Psoas muscle (tissue), 8 donors: ENCODE measurements around the gene PGPEP1. TPM values are rescaled to one million over a fixed set of nuclear protein-coding genes. Genes with fewer than 3 reads are reported as not detected.
A peak's percentile ranks its signal among the peaks of the same experiment; 100 is the strongest.

ENCODE experiments used
- ATAC-seq, 4 donors: fragments of 200-7000 bp; cut with Tn5 transposase; one replicate each; pipeline ENCODE4 v1.9.1; 2020; ENCODE audit warnings: moderate library complexity in 3 of 4, mild to moderate bottlenecking in 2 of 4
- DNase-seq, 2 donors: peaks; one replicate each; pipeline ENCODE4 v3.0.0-alpha.2; 2020
- H3K27ac ChIP-seq: fragments of 200-600 bp; one replicate; pipeline ENCODE4 v1.8.0; 2022
- H3K27me3 ChIP-seq, 3 donors: fragments of 200-600 bp in 1 of 3; one replicate each; pipeline versions ENCODE4 v1.6.1 to v1.8.0; 2013 to 2022; ENCODE audit warnings: low read length in 2 of 3, mild to moderate bottlenecking in 2 of 3, moderate library complexity in 1 of 3; ENCODE audit not compliant: insufficient read depth in 3 of 3
- H3K36me3 ChIP-seq, 2 donors: fragments of 200-600 bp in 1 of 2; one replicate each; pipeline versions ENCODE4 v1.6.1 to v1.8.0; 2013 to 2022; ENCODE audit warnings: low read depth in 1 of 2, mild to moderate bottlenecking in 1 of 2, moderate library complexity in 1 of 2; ENCODE audit not compliant: insufficient read depth in 1 of 2
- H3K4me1 ChIP-seq: fragments of 200-600 bp; one replicate; pipeline ENCODE4 v1.8.0; 2022
- H3K4me3 ChIP-seq: fragments of 200-600 bp; one replicate; pipeline ENCODE4 v1.8.0; 2022; ENCODE audit warnings: mild to moderate bottlenecking
- H3K9me3 ChIP-seq: fragments of 200-600 bp; one replicate; pipeline ENCODE4 v1.8.0; 2022
- CTCF ChIP-seq: fragments of 200-600 bp; IDR thresholded peaks from one replicate; pipeline ENCODE4 v1.8.0; 2022; ENCODE audit warnings: antibody characterized with exemption
- WGBS, 3 donors: extraction: QIAGEN DNeasy Blood & Tissue Kit; methylation state at CpG; one replicate each; pipeline versions ENCODE4 v1.1.6 to v1.1.7; 2013; 5-methylcytosine and 5-hydroxymethylcytosine counted together
- intact Hi-C, 2 donors: fragments of 100-400 bp; cut with DNase I; formaldehyde crosslinking; loops; one replicate each; pipeline versions ENCODE4 v1.11.0 to v1.14.2; 2022
- polyA plus RNA-seq, 3 donors: library from polyadenylated mRNA; stranded (reverse); fragments of 200-250 nt; gene quantifications; one replicate each; pipeline ENCODE4 v1.2.3, GENCODE V29; 2013
- total RNA-seq, 4 donors: library from RNA; stranded (reverse); fragmentation: NEBNext Ultra II Directional in 2 of 4; extraction: Animal tissue kit (Norgen Biotek cat#: 25700) in 2 of 4; gene quantifications; one replicate each; pipeline versions ENCODE4 v1.2.1 to v1.2.4, GENCODE V29; 2021 to 2023
- donor health status: healthy with polysubstance abuse.
- donor health status: DM: no; HTN: no; CAD: no; lungs with moderate emphysema.
- donor health status: Bipolar disorder and iron deficiency.
- donor health status: healthy.
- donor health status: DM: yes; HTN: yes; CAD: no.
- donor health status: DM: no; HTN: no; CAD: no.
- donor health status: DM: no; HTN: no; CAD: no.
- donor health status: DM: yes; HTN: yes; CAD: no.

The PGPEP1 gene
- total and polyA plus RNA-seq, 7 donors, result 8.0 to 47.8 (median 18.3) TPM

GRCh38 chr19:18418483-18419194, 78.2 kb downstream of the PGPEP1 start:
- ATAC-seq (peak; percentile 3 to 21 (median 6)), DNase-seq (peak; percentile 56 to 75)
- Histone ChIP-seq H3K27ac (peak overlapping the region; percentile 86), H3K36me3 (no peaks in the 10 kb centered on the region), H3K9me3 (no peaks in the 10 kb centered on the region), H3K4me1 (peaks cover 37% of the 10 kb centered on the region), H3K4me3 (peak overlapping the region; percentile 84), H3K27me3 (peaks cover 0 to 5% (median 0%) of the 10 kb centered on the region in 3 donors)
- intact Hi-C loops, result loop anchor here in 1 of 2 donors (10.0 kb wide), 2 partner anchors 164 to 194 kb away; partner anchors contain the start of gene PDE4C
- no peak for TF ChIP-seq CTCF
- WGBS, 3 donors, result 14 to 21% (median 17%) methylated on average over 39 of the region's 39 CpGs

DNA sequence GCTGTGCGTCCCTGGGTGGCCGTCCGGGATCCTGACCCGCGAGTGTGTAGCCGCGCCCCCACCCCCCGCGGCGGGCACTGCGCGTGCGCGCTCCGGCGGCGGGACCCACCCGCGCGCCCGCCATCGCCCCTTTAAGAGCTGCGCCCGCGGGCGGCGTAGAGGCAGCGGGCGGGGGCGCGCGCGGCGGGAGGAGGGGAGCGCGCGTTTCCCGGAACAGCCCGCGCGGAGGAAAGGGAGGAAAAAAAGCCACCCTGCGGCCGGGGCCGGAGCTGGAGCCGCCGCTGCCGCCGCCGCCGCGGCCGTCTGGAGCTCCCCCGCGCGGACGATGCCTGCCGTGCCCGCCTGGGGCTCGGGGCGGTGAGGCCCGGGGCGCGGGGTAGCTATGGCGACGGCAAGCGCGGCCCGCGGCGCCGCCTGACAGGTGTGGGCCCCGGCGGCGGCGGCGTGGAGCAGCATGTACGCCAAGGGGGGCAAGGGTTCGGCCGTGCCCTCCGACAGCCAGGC, 78.8 kb downstream of the PGPEP1 start, which contains the start of gene SSBP4:
Gene SSBP4 (plus strand): TSS at position 204 of the 504 bp plus-strand sequence. CDS start 251 bp downstream, at position 455.
- DNase-seq, result peak; percentile 80 to 89
- intact Hi-C loops, result loop anchor here in 1 of 2 donors (10.0 kb wide), 2 partner anchors 164 to 194 kb away; partner anchors contain the start of gene PDE4C
- H3K4me1 ChIP-seq, result peaks cover 43% of the 10 kb centered on the region
- WGBS, 3 donors, result 0 to 1% (median 1%) methylated on average over 28 to 80 of the region's 80 CpGs
- TF ChIP-seq CTCF, result peak; percentile 47
- H3K4me3 ChIP-seq, result peak within 1 kb of the TSS; percentile 84
- no peaks in the 10 kb centered on the region for H3K36me3 ChIP-seq
- H3K9me3 ChIP-seq, result no peaks in the 10 kb centered on the region
- peak; percentile 43 to 69 (median 61) for ATAC-seq
- H3K27me3 ChIP-seq, result peaks cover 0 to 5% (median 0%) of the 10 kb centered on the region in 3 donors
- H3K27ac ChIP-seq, result peak within 1 kb of the TSS; percentile 86

Other genes with a start within 250 kb of the PGPEP1 start
- 1 to 10 TPM; 1.7 to 5.1 (median 3.2) TPM for gene MAST3, start 242.8 kb upstream of the PGPEP1 start, total RNA-seq
- 1 to 10 TPM in 1 of 3 donors, under 1 TPM in 2; 0.34 to 2.5 (median 0.96) TPM for gene MAST3, start 242.8 kb upstream of the PGPEP1 start, polyA plus RNA-seq
- gene PIK3R2, start 187.4 kb upstream of the PGPEP1 start, total RNA-seq, result 10 to 100 TPM in 3 of 4 donors, 1 to 10 TPM in 1; 8.6 to 20.8 (median 15.0) TPM
- gene PIK3R2, start 187.4 kb upstream of the PGPEP1 start, polyA plus RNA-seq, result 1 to 10 TPM; 4.6 to 6.0 (median 4.7) TPM
- 10 to 100 TPM in 3 of 4 donors, 1 to 10 TPM in 1; 4.3 to 21.5 (median 12.5) TPM for gene IFI30, start 166.8 kb upstream of the PGPEP1 start, total RNA-seq
- gene IFI30, start 166.8 kb upstream of the PGPEP1 start, polyA plus RNA-seq, result 10 to 100 TPM in 1 of 3 donors, 1 to 10 TPM in 2; 1.4 to 11.7 (median 4.7) TPM
- gene MPV17L2, start 147.4 kb upstream of the PGPEP1 start, total RNA-seq, result 10 to 100 TPM in 1 of 4 donors, 1 to 10 TPM in 3; 5.9 to 12.7 (median 8.4) TPM
- 10 to 100 TPM; 19.9 to 23.3 (median 20.7) TPM for gene MPV17L2, start 147.4 kb upstream of the PGPEP1 start, polyA plus RNA-seq
- gene RAB3A, start 136.6 kb upstream of the PGPEP1 start, total RNA-seq, result 1 to 10 TPM in 2 of 4 donors, under 1 TPM in 2; 0.86 to 3.6 (median 1.5) TPM
- 1 to 10 TPM in 1 of 3 donors, under 1 TPM in 2; 0.44 to 1.4 (median 0.81) TPM for gene RAB3A, start 136.6 kb upstream of the PGPEP1 start, polyA plus RNA-seq
- gene PDE4C, start 114.2 kb upstream of the PGPEP1 start, total RNA-seq, result 1 to 10 TPM in 1 of 4 donors, under 1 TPM in 3; 0.27 to 2.5 (median 0.86) TPM
- gene PDE4C, start 114.2 kb upstream of the PGPEP1 start, polyA plus RNA-seq, result under 1 TPM; 0.43 to 0.86 (median 0.86) TPM
- gene IQCN, start 66.1 kb upstream of the PGPEP1 start, total RNA-seq, result 1 to 10 TPM in 1 of 4 donors, under 1 TPM in 3; 0.32 to 1.5 (median 0.43) TPM
- under 1 TPM; 0.12 to 0.57 (median 0.17) TPM for gene IQCN, start 66.1 kb upstream of the PGPEP1 start, polyA plus RNA-seq
- 10 to 100 TPM; 68.0 to 77.1 (median 72.1) TPM for gene JUND, start 59.0 kb upstream of the PGPEP1 start, total RNA-seq
- gene JUND, start 59.0 kb upstream of the PGPEP1 start, polyA plus RNA-seq, result 10 to 100 TPM; 22.7 to 40.3 (median 38.9) TPM
- gene LSM4, start 17.5 kb upstream of the PGPEP1 start, total RNA-seq, result 100 to 1,000 TPM in 2 of 4 donors, 10 to 100 TPM in 2; 87.9 to 136 (median 112) TPM
- 100 to 1,000 TPM; 118 to 215 (median 139) TPM for gene LSM4, start 17.5 kb upstream of the PGPEP1 start, polyA plus RNA-seq
- gene GDF15, start 45.6 kb downstream of the PGPEP1 start, total RNA-seq, result 1 to 10 TPM in 2 of 4 donors, under 1 TPM in 2; 0.50 to 8.5 (median 2.2) TPM
- gene GDF15, start 45.6 kb downstream of the PGPEP1 start, polyA plus RNA-seq, result 10 to 100 TPM in 1 of 3 donors, under 1 TPM in 2; 0.27 to 37.1 (median 0.35) TPM
- gene LRRC25, start 57.0 kb downstream of the PGPEP1 start, total RNA-seq, result 1 to 10 TPM; 2.0 to 4.1 (median 2.4) TPM
- gene LRRC25, start 57.0 kb downstream of the PGPEP1 start, polyA plus RNA-seq, result 1 to 10 TPM in 2 of 3 donors, under 1 TPM in 1; 0.65 to 5.2 (median 1.3) TPM
- gene SSBP4, start 78.8 kb downstream of the PGPEP1 start, total RNA-seq, result 10 to 100 TPM; 29.1 to 46.1 (median 29.6) TPM
- gene SSBP4, start 78.8 kb downstream of the PGPEP1 start, polyA plus RNA-seq, result 10 to 100 TPM; 25.8 to 37.8 (median 28.6) TPM
- 10 to 100 TPM in 3 of 4 donors, 1 to 10 TPM in 1; 9.8 to 17.0 (median 10.9) TPM for gene ISYNA1, start 97.5 kb downstream of the PGPEP1 start, total RNA-seq
- gene ISYNA1, start 97.5 kb downstream of the PGPEP1 start, polyA plus RNA-seq, result 1 to 10 TPM; 6.3 to 8.6 (median 8.0) TPM
- gene ELL, start 181.5 kb downstream of the PGPEP1 start, total RNA-seq, result 10 to 100 TPM; 17.5 to 40.2 (median 24.9) TPM
- gene ELL, start 181.5 kb downstream of the PGPEP1 start, polyA plus RNA-seq, result 10 to 100 TPM in 1 of 3 donors, 1 to 10 TPM in 2; 7.5 to 12.3 (median 9.2) TPM
- 100 to 1,000 TPM in 2 of 4 donors, 10 to 100 TPM in 2; 94.4 to 137 (median 113) TPM for gene FKBP8, start 203.0 kb downstream of the PGPEP1 start, total RNA-seq
- gene FKBP8, start 203.0 kb downstream of the PGPEP1 start, polyA plus RNA-seq, result 100 to 1,000 TPM in 2 of 3 donors, 10 to 100 TPM in 1; 92.8 to 143 (median 138) TPM
- gene KXD1, start 217.3 kb downstream of the PGPEP1 start, total RNA-seq, result 10 to 100 TPM; 38.9 to 76.5 (median 50.8) TPM
- 100 to 1,000 TPM in 2 of 3 donors, 10 to 100 TPM in 1; 84.6 to 144 (median 122) TPM for gene KXD1, start 217.3 kb downstream of the PGPEP1 start, polyA plus RNA-seq
- 1,000 to 10,000 TPM in 2 of 4 donors, 100 to 1,000 TPM in 2; 979 to 1,082 (median 1,028) TPM for gene UBA52, start 231.3 kb downstream of the PGPEP1 start, total RNA-seq
- gene UBA52, start 231.3 kb downstream of the PGPEP1 start, polyA plus RNA-seq, result 1,000 to 10,000 TPM in 2 of 3 donors, 100 to 1,000 TPM in 1; 877 to 1,553 (median 1,005) TPM
- 100 to 1,000 TPM in 1 of 4 donors, 10 to 100 TPM in 3; 52.1 to 105 (median 92.0) TPM for gene REX1BD, start 248.2 kb downstream of the PGPEP1 start, total RNA-seq
- 100 to 1,000 TPM in 1 of 3 donors, 10 to 100 TPM in 2; 67.7 to 105 (median 80.7) TPM for gene REX1BD, start 248.2 kb downstream of the PGPEP1 start, polyA plus RNA-seq